GM18502 (cell line): Measurements from ENCODE around the gene IKZF2.
"Not testable (repeated sequence)": the region's sequence is repeated elsewhere in the genome, so short reads cannot be mapped to it uniquely, and the experiment has no call there.

Experiments used
- ATAC-seq: cut with Tn5 transposase; IDR thresholded peaks from one replicate; pipeline ENCODE4 v1.9.1; 2021; ENCODE audit warnings: mild to moderate bottlenecking; ENCODE audit not compliant: unreplicated experiment, poor library complexity

The IKZF2 gene

GRCh38 chr2:213064099-213064498, 87.3 kb downstream of the IKZF2 start:
- ATAC-seq: no peak

DNA sequence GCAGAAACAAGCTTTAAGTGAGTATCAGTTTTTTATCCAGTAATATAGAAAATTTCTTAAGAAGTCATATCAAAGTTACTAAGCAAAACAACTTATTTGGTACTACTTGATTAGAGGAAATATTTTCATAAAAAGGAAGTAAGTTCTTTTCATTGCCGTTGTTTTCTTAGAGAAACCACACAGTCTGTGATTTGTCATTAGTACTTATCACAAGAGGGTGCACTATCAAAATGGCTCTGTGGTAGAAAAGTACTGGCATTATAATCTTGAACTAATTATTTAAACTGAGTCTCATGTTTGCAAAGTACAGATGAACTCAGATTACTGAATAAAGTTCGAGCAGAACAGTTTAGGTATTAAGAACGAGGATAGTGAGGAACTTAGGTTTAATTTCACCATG, 93.4 kb downstream of the IKZF2 start:
- ATAC-seq: no peak

DNA sequence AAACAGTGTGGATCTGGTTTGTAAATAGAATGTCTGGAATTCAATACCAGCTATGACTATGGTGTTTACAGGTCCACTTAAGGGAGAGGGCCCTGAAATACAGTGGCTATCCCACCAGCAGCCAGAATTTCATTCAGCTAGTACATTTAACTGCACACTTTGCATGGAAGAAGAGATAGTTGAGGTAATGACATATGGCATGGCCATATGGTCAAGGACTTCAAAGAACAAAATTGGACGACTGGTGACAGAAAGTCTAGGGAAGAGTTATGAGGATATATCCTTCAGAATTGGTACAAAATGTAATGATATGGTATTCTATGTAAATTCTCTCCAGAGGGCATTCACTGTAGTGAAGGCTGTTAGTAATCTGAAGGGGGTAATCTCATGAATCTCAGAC, 105.0 kb downstream of the IKZF2 start:
- ATAC-seq: no peak

- no peak for ATAC-seq
Observed at GRCh38 chr2:213043566-213043965, 107.8 kb downstream of the IKZF2 start.

- ATAC-seq: no peak
Observed at GRCh38 chr2:213042262-213042661, 109.2 kb downstream of the IKZF2 start.

DNA sequence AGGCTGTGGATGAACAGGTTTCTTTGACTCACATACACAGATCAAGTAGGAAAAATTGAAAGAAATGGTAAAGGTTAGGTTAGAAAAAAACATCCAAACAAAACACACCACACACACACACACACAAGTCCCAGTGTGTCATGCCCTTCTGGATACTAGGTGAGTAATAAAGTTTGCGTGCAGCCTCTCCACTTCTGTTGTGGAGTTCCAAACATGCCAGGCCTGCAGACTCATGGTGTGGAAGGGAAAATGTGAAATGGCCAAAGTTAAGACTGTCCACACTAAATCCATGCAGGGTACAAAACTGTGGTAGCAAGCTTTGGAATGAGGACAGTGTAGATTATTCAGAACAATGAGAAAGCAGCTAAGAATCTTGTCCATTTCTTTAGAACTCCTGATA, 114.6 kb downstream of the IKZF2 start:
- no peak for ATAC-seq

GRCh38 chr2:213034585-213034984, 116.8 kb downstream of the IKZF2 start:
- no peak for ATAC-seq

GRCh38 chr2:213032607-213033006, 118.8 kb downstream of the IKZF2 start:
- no peak for ATAC-seq

DNA sequence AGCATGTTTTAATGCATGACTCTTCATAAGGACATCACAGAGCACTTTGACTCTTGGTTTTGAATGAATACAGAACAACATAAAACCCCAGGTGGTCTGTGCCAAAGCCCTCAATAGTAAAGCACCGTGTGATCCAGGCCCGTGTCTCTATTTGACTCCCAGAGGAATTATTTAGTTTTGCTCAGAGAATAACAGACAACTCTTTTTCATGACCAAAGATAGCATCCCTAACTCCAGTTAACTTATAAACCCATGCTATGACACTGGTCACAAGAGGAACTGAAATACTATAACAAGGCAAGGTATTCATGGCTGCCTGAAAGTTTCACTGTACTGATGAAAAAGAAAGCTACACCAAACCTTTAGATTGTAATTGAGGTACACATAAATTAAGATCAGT, 128.4 kb downstream of the IKZF2 start:
- peak; percentile 63 for ATAC-seq

DNA sequence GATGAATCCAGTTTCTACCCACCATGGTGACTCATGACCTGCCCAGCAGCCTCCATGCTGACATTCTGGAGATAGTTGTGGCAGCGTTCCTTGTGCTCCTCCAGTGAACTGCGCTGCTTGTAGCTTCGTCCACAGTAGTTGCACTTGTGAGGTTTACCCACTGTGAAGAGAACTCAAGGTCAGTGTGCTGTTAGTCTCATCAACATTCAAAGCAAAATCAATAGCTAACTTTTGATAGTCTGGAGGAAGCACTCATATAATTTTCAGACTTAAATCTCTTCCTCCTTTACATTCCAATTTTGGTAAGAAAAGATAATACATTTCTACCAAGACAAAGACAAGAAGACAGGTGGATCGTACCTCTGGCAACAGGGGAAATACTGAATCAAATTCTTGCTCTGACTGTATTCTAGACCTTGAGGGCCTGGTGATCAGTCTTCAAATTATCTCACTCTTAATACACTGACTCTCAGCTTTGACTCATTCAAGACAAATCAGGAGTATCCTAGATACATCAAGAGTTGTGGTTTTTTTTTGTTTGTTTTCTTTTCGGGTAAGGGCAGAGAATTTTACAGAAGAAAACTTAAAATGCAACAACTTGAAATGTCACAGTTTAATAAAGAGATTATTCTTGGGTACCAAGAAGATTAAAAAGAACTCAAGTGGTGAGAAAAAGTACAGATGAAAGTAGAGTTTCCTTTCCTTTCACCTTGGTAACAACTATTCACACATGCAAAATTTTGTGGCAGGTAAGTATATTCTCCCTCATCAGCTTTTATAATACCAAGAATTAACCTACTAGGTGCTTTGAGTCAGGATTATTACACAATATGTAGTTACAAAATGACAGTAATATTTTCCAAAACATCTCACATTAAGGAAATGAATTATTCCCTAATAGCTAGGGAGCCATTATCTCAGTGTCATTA, 129.2 kb downstream of the IKZF2 start:
- peak; percentile 86 for ATAC-seq

DNA sequence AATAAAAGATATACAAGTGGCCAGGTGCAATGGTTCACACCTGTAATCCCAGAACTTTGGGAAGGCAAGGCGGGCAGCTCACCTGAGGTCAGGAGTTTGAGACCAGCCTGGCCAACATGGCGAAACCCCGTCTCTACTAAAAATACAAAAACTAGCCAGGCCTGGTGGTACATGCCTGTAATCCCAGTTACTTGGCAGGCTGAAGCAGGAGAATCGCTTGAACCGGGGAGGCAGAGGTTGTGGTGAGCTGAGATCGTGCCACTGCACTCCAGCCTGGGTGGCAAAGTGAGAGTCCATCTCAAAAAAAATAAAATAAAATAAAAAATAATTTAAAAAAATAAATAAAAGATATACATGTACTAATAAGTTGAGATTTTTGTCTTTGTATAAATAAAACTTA, 130.5 kb downstream of the IKZF2 start:
- not testable (repeated sequence) for ATAC-seq

DNA sequence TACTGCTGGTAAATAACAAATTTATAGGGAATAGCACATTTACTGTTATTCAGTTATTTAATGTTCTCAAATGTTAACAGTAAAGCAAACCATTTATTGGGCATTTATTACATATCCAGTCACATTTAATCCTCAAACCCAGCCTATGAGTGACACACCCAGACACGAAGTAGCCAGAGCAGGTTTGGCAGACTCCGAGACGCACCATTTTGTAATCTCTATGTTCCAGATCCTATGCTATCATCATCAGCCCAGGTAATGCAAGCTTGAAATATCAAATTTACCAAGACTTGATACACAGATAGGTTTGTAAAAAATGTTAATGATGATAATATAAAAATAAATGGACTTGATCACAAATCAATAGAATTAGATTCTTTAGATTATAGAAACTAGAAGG, 131.1 kb downstream of the IKZF2 start:
- no peak for ATAC-seq

DNA sequence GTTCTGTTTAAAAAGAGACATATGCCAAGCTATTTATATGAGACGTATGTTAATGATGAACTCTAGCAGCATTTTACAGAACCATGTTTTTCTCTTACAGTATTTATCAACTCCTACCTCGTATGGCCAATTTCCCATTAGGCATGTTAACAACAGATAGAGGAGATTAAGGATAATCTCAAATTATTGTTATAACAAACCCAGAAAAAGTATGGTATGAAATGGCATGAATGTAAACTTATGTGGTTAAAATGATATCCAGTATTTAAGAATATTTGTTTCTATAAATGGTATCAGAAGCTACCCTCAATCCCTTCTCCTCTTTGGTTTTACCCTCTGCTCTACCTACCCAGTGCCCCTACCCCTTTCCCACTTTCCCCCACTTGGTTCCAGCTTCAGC, 132.0 kb downstream of the IKZF2 start:
- ATAC-seq: no peak

- no peak for ATAC-seq
Observed at GRCh38 chr2:213018340-213018901, 133.0 kb downstream of the IKZF2 start.

DNA sequence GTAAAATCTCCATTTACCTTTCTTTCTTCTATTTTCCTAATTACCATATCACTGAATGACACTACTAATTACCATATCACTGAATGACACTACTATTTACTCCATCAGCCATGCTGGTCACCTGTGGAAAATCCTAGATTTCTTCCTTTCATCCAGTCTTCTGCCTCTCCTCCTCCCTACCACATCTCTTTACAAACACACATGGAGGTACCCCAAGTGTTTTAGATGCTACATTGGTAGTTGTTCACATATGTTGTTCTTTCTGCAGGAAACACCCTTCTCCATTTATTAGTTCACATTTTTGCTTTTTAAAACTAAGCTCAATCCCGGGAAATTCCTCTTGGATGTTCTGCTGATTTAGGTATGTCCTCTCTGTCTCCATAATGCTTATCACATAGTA, 134.0 kb downstream of the IKZF2 start:
- ATAC-seq: no peak

DNA sequence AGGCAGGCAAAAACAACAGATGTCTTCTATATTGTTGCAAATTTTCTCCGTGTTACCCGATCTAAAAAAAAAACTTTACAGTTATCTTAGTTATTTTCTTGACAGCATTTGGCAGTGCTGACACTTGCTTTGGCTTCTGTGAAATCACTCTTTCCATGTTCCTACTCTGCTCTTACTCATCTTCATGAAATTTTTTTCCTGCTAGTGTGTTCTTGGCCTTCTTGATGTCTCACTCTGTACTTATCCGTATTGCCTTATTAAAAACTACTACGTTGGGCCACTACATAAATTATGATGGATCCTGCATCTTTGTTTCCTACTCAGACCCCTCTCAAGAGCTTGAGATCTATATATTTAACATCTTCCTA, 134.4 kb downstream of the IKZF2 start:
- no peak for ATAC-seq

DNA sequence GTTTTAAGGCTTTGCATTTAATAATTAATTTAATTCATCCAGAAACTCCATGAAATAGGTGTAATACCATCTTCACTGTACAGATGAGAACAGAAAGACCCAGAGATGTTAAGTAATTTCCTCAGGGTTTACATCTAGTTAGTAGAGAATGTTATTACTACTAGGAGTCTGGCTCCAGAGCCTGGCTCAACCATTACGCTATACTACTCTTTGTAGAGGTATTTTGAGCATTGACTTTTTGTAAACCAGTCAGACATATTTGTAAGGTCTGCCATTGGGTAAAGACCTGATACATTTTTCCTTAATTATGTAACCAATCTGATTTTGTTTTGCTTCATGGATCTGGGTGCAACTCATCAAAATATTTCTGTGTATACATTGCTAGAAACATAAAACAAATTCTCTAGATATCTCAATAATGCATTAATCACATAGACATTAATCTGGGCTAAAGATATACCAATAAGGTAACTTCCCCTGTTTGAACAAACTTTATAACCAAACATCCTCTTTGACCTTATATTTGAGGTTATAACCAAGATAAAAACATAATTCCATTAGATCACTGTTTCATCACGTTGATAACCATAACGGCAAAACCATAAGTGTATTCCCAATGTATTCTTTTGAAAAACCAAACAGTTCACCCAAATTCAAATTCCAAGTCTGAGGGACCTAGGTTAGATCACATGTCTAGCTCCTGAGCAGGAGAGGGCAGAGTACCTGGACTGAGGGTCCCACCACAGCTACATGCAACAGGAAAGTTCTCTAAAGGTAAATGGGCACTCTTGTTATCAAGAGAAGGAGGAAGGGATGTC, 135.0 kb downstream of the IKZF2 start:
- ATAC-seq: peak; percentile 43

DNA sequence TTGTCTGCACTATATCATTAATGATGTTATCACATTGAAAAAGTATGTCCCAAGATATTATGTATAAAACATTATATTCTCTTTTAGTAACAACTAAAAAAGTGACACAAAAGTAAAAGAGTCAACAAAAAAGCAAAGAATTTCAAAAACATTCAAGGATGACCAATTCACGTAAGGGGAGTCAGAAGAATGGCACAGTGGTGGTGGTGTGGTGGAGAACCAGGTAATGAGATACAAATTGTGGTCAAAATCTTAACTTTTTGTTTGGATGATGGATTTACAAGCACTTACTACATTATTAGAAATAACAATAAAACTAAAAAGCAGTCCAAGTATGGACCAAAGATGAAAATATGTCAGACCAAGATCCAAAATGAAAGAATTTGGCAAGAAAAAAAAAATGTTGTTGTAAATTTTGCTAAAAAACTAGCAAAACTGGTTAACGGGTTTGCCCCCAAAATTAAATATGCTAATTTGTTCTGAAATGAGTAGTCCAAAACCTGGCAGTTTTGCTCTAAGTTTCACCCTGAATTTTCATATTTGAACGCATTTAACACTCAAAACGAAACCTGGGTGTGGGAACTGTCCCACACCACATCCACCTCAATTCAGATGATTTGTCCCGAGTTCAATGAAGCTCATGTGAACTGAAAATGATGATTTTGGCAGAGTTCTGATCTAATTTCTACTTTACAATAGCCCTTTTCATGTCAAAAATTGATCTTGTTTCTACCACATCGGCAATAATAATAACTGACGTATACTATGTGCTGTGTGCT, 135.8 kb downstream of the IKZF2 start:
- peak; percentile 82 for ATAC-seq

GRCh38 chr2:213013979-213014378, 137.4 kb downstream of the IKZF2 start:
- ATAC-seq: no peak

DNA sequence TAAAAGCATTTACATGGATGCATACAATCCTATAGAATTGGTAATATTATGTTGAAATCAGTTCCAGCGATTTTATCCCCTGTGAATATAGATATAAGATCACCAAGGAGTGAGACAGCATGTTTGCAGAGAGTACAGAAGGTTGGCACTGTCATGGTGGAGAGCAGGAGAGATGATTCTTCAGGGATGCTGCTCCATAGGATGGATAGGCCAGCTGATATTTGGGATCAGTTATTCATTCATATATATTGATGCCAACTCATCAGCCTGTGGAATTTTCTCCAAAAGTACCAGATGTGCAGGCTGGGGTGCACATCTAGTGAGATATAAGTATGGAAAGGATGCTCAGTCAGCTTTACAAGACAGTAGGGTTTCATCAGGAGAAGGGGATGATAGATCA, 139.9 kb downstream of the IKZF2 start:
- ATAC-seq: no peak
